K562 (cell line): ENCODE results near the gene PAM. TPM values are rescaled to one million over a fixed set of nuclear protein-coding genes. Genes with fewer than 3 reads are reported as not detected.

Source experiments
- CREM ChIP-seq: IDR thresholded peaks from 2 replicates; pipeline ENCODE4 v1.6.1; 2014; ENCODE audit warnings: antibody characterized with exemption, low read depth
- CTBP1 ChIP-seq: fragments of 450-650 bp; IDR thresholded peaks from 2 replicates; pipeline ENCODE4 v1.6.1; 2016; ENCODE audit warnings: borderline replicate concordance
- E2F3 ChIP-seq: fragments of 250-450 bp; sonication (Bioruptor Pico); IDR thresholded peaks from 2 replicates; pipeline ENCODE4 v1.4.0; 2020; ENCODE audit warnings: mild to moderate bottlenecking
- EGR1 ChIP-seq: fragments of 450-650 bp; conservative IDR thresholded peaks from 2 replicates; pipeline ENCODE4 v1.6.1; 2017; ENCODE audit warnings: mild to moderate bottlenecking
- FOXJ2 ChIP-seq: fragments of 200-800 bp; sonication (Bioruptor generic); IDR thresholded peaks from 2 replicates; pipeline ENCODE4 v1.6.1; 2016; ENCODE audit warnings: missing genetic modification characterization, missing compliant biosample characterization
- JUN ChIP-seq, 2 experiments: sonication (generic) in 1 of 2; formaldehyde crosslinking in 1 of 2; IDR thresholded peaks; 2 replicates each; pipeline versions ENCODE4 v1.6.1 to v1.8.0; 2012 to 2022; ENCODE audit warnings: borderline replicate concordance in 2 of 2, mild to moderate bottlenecking in 2 of 2, improper control_type of control experiment in 1 of 2, low read depth in 1 of 2, low read length in 1 of 2, missing genetic modification reagents in 1 of 2
- KDM5B ChIP-seq: fragments of 200-600 bp; sonication (generic); IDR thresholded peaks from 2 replicates; pipeline ENCODE4 v1.6.1; 2012; ENCODE audit warnings: low read depth, mild to moderate bottlenecking, moderate library complexity, low read length, control low read depth, inconsistent platforms; ENCODE audit not compliant: insufficient replicate concordance
- MAZ ChIP-seq, 2 experiments: fragments of 450-650 bp in 1 of 2; sonication (generic) in 1 of 2; formaldehyde crosslinking; IDR thresholded peaks in 1 of 2; conservative IDR thresholded peaks in 1 of 2; 2 replicates each; pipeline versions ENCODE4 v1.4.0 to v1.5.0; 2020; ENCODE audit warnings: mild to moderate bottlenecking in 1 of 2, missing genetic modification reagents in 1 of 2
- NFATC3 ChIP-seq: fragments of 450-650 bp; IDR thresholded peaks from 2 replicates; pipeline ENCODE4 v1.6.1; 2017; ENCODE audit warnings: mild to moderate bottlenecking
- STAT5B ChIP-seq: fragments of 250-450 bp; sonication (Bioruptor Pico); IDR thresholded peaks from 2 replicates; pipeline ENCODE4 v1.8.0; 2021; ENCODE audit warnings: mild to moderate bottlenecking, inconsistent platforms
- TEAD1 ChIP-seq, 2 experiments: fragments of 450-650 bp in 1 of 2; sonication (generic) in 1 of 2; formaldehyde crosslinking; IDR thresholded peaks; 2 replicates each; pipeline versions ENCODE4 v1.4.0 to v1.8.0; 2020 to 2022; ENCODE audit warnings: mild to moderate bottlenecking in 2 of 2, missing genetic modification reagents in 1 of 2
- THRB ChIP-seq: fragments of 450-650 bp; formaldehyde crosslinking; conservative IDR thresholded peaks from 2 replicates; pipeline ENCODE4 v1.4.0; 2022; ENCODE audit warnings: mild to moderate bottlenecking, missing genetic modification characterization
- ZNF785 ChIP-seq: fragments of 250-450 bp; sonication (Bioruptor Pico); IDR thresholded peaks from 2 replicates; pipeline ENCODE4 v1.4.0; 2020; ENCODE audit warnings: mild to moderate bottlenecking
- ZNF79 ChIP-seq: fragments of 250-450 bp; sonication (Bioruptor Pico); IDR thresholded peaks from 2 replicates; pipeline ENCODE4 v1.4.0; 2020; ENCODE audit warnings: low read depth, mild to moderate bottlenecking, moderate library complexity
- polyA plus RNA-seq, 8 experiments: library from polyadenylated mRNA; depleted of rRNA in 4 of 8; stranded (reverse) in 5 of 8; unstranded in 3 of 8; fragments of >200 nt; fragmentation: Nextera tagmentation in 2 of 8; fragmentation: Illumina TruSeq in 1 of 8; extraction: Ambion mirVana in 2 of 8; extraction: Trizol in 1 of 8; gene quantifications; 2 replicates each; pipeline versions ENCODE4 v1.2.1 to v1.2.3, GENCODE V29; 2011 to 2014; ENCODE audit warnings: inconsistent platforms in 1 of 8, missing spikeins in 1 of 8
- total RNA-seq, 7 experiments: library from RNA; depleted of rRNA in 6 of 7; stranded (reverse); fragments of >200 nt in 6 of 7; fragmentation: Illumina TruSeq in 2 of 7; extraction: Trizol in 2 of 7; gene quantifications; 2 replicates each; pipeline versions ENCODE4 v1.2.1 to v1.2.3, GENCODE V29; 2011 to 2021; ENCODE audit warnings: low replicate concordance in 1 of 7
- TF ChIP-seq, protein P1 (sequence below): fragments of 450-650 bp; IDR thresholded peaks from 2 replicates; pipeline ENCODE4 v1.6.1; 2017; ENCODE audit warnings: antibody characterized with exemption, mild to moderate bottlenecking
- TF ChIP-seq, protein P2 (sequence below): fragments of 250-450 bp; sonication (Bioruptor Pico); IDR thresholded peaks from 2 replicates; pipeline ENCODE4 v1.4.0; 2020; ENCODE audit warnings: mild to moderate bottlenecking, moderate library complexity, borderline replicate concordance

Gene PAM
- total and polyA plus RNA-seq, 9 of the 15 experiments (the other 6 are each of a cell fraction or from before 2014, with no cell fraction given), result 0.39 to 3.1 (median 0.77) TPM

DNA sequence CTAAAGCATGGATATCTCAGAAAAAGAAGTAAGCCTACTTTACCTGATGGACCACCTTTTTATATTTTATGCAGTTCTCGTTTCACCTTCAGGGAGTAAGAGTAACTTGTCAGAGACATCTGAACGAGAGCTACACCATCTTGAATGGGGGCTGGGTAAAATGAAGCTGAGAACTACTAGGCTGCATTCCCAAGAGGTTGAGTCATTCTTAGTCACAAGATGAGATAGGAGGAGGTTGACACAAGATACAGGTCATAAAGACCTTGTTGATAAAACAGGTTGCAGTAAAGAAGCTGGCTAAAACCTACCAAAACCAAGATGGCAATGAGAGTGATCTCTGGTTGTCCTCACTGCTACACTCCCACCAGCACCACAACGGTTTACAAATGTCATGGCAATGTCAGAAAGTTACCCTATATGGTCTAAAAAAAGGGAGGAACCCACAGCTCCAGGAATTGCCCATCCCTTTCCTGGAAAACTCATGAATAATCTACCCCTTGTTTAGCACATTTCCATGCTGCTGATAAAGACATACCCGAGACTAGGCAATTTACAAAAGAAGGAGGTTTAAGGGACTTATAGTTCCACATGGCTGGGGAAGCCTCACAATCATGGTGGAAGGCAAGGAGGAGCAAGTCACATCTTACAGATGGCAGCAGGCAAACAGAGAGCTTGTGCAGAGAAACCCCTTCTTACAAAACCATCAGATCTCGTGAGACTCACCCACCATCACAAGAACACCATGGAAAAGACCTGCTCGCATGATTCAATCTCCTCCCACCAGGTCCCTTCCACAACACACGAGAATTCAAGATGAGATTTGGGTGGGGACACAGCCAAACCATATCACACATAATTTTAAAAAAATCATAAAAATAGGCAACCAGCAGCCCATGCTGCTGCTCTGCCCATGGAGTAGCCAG is 302.4 kb downstream of the PAM start (continued):
- TF ChIP-seq, protein P1, sequence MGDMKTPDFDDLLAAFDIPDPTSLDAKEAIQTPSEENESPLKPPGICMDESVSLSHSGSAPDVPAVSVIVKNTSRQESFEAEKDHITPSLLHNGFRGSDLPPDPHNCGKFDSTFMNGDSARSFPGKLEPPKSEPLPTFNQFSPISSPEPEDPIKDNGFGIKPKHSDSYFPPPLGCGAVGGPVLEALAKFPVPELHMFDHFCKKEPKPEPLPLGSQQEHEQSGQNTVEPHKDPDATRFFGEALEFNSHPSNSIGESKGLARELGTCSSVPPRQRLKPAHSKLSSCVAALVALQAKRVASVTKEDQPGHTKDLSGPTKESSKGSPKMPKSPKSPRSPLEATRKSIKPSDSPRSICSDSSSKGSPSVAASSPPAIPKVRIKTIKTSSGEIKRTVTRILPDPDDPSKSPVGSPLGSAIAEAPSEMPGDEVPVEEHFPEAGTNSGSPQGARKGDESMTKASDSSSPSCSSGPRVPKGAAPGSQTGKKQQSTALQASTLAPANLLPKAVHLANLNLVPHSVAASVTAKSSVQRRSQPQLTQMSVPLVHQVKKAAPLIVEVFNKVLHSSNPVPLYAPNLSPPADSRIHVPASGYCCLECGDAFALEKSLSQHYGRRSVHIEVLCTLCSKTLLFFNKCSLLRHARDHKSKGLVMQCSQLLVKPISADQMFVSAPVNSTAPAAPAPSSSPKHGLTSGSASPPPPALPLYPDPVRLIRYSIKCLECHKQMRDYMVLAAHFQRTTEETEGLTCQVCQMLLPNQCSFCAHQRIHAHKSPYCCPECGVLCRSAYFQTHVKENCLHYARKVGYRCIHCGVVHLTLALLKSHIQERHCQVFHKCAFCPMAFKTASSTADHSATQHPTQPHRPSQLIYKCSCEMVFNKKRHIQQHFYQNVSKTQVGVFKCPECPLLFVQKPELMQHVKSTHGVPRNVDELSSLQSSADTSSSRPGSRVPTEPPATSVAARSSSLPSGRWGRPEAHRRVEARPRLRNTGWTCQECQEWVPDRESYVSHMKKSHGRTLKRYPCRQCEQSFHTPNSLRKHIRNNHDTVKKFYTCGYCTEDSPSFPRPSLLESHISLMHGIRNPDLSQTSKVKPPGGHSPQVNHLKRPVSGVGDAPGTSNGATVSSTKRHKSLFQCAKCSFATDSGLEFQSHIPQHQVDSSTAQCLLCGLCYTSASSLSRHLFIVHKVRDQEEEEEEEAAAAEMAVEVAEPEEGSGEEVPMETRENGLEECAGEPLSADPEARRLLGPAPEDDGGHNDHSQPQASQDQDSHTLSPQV, result peak; percentile 99
- TF ChIP-seq STAT5B (CRISPR knock-in tag) (peak; percentile 40; the same call in 1 of the 2 replicates), MAZ (CRISPR knock-in tag; conservative IDR thresholded peaks at IDR 0.05 in 1 of 2, IDR thresholded peaks at IDR 0.05 in 1 of 2) (peak in 1 of 2 experiments; percentile 74; a peak in 2 of 4 replicates), EGR1 (0 out of 2 replicates have a peak, but pooled peaks have one; percentile 13), FOXJ2 (tag) (no peak), CTBP1 (peak; percentile 32; the same call in 1 of the 2 replicates), KDM5B (no peak), TEAD1 (CRISPR knock-in tag; IDR thresholded peaks at IDR 0.05) (peak; percentile 36 to 97; a peak in 3 of 4 replicates), ZNF79 (CRISPR knock-in tag) (peak; percentile 89), JUN (IDR thresholded peaks at IDR 0.05; ENCODE audit: borderline replicate concordance, low read depth, low read length) (no peak; the same call in 1 of the 2 replicates), JUN (CRISPR knock-in tag; IDR thresholded peaks at IDR 0.05; ENCODE audit: borderline replicate concordance) (no peak), ZNF785 (CRISPR knock-in tag) (0 out of 2 replicates have a peak, but pooled peaks have one; percentile 40), NFATC3 (no peak), E2F3 (CRISPR knock-in tag) (peak; percentile 92), CREM (0 out of 2 replicates have a peak, but pooled peaks have one; percentile 6), THRB (CRISPR knock-in tag) (peak; percentile 97)
- TF ChIP-seq, protein P2, sequence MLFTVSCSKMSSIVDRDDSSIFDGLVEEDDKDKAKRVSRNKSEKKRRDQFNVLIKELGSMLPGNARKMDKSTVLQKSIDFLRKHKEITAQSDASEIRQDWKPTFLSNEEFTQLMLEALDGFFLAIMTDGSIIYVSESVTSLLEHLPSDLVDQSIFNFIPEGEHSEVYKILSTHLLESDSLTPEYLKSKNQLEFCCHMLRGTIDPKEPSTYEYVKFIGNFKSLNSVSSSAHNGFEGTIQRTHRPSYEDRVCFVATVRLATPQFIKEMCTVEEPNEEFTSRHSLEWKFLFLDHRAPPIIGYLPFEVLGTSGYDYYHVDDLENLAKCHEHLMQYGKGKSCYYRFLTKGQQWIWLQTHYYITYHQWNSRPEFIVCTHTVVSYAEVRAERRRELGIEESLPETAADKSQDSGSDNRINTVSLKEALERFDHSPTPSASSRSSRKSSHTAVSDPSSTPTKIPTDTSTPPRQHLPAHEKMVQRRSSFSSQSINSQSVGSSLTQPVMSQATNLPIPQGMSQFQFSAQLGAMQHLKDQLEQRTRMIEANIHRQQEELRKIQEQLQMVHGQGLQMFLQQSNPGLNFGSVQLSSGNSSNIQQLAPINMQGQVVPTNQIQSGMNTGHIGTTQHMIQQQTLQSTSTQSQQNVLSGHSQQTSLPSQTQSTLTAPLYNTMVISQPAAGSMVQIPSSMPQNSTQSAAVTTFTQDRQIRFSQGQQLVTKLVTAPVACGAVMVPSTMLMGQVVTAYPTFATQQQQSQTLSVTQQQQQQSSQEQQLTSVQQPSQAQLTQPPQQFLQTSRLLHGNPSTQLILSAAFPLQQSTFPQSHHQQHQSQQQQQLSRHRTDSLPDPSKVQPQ, result peak; percentile 78; the same call in 1 of the 2 replicates
